PC-3 (cell line): ENCODE results near the gene CRIM1.

Experiments used
- CTCF ChIP-seq: fragments of 300-600 bp; sonication (generic); conservative IDR thresholded peaks from 2 replicates; pipeline ENCODE4 v1.5.1; 2017; ENCODE audit warnings: antibody characterized with exemption, low read depth, mild to moderate bottlenecking, low read length
- EZH2 ChIP-seq: fragments of 300-600 bp; sonication (generic); IDR thresholded peaks from one replicate; pipeline ENCODE4 v1.6.1; 2017; ENCODE audit warnings: antibody characterized with exemption, mild to moderate bottlenecking, low read length; ENCODE audit not compliant: unreplicated experiment
- EZH2phosphoT487 ChIP-seq: fragments of 300-600 bp; sonication (generic); IDR thresholded peaks from 2 replicates; pipeline ENCODE4 v1.6.1; 2018; ENCODE audit warnings: mild to moderate bottlenecking, antibody characterized with exemption, low read length, borderline replicate concordance

- TF ChIP-seq CTCF (no peak), EZH2 (no peak), EZH2phosphoT487 (no peak)
These were observed 53.8 kb downstream of the CRIM1 start for GRCh38 chr2:36409335-36409734.
